HG02970 (cell line): ENCODE measurements around the gene AP5B1.

Experiments used
- ATAC-seq: cut with Tn5 transposase; IDR thresholded peaks from one replicate; pipeline ENCODE4 v1.9.1; 2021; ENCODE audit warnings: mild to moderate bottlenecking, moderate library complexity, moderate number of reproducible peaks; ENCODE audit not compliant: unreplicated experiment, low FRiP score

Gene AP5B1

DNA sequence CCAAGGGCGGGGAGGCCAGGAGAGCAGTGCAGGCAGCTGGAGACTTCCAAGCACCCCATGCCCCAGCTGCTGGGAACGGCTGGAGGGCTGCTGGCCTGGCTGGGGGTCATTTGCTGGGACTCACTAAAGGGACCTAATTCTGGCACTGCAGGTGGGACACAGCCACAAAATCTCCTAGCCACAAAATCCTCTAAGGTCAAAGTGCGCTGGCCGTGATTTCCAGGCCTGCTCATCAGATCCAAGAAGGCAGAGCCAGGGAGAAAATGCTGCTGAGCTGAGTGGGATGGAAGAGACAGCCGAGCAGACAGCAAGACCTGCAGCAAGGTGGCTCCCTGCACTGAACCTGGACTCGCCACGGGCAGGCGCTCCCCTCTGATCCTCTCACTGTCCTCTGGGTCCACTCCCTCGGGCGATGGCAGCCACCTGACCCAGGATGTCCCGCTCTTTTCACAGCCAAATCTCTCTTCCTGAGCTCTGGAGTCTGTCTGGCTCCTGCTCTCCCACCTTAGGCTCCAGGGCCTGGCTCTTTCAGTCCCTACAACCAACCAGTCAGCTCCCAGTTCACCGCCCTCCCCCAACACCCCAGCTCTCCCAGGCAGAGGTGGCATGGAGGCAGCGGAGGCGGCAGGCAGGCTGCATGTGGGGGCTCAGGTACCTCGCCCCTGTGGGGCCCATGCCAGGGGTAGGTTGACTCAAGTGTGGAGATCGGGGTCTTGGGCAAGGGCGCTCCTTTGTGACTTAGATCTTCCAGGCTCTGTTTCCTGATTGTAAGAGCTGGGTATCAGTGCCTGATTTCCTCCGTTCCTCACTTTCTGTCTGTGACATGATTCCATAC, 20.6 kb upstream of the AP5B1 start:
- no peak for ATAC-seq

DNA sequence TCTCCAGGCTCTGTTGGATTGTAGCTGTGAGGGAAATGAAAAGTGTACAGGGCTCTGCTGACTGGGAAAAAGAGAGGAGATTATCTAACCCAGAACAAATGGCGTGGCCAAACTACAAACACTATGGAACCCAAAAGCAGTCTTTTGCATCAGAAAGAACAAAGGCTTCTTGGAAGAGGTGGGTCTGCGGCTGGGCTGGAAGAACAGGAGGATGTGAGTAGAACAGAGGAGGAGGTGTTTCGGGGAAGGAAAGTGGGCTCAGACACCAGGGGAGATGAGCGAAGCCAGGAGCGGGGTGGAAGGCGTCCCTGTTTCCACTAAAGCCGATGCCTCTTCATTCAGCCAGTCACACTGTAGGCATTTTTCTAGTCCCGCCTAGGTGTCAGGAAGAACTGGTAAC, 18.1 kb upstream of the AP5B1 start:
- no peak for ATAC-seq

DNA sequence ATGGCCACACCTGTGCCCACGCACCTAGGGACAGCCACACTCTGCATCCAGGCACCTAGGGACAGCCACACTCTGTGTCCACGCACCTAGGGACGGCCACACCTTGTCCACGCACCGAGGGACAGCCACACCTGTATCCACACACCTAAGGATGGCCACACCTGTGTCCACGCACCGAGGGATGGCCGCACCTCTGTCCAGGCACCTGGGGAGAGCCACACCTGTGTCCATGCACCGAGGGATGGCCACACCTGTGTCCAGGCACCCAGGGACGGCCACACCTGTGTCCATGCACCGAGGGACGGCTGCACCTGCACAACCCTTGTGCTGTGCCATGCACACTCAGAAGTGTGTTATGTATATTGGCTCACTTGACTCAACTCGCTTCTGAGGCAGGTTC, 16.9 kb upstream of the AP5B1 start:
- ATAC-seq: no peak

DNA sequence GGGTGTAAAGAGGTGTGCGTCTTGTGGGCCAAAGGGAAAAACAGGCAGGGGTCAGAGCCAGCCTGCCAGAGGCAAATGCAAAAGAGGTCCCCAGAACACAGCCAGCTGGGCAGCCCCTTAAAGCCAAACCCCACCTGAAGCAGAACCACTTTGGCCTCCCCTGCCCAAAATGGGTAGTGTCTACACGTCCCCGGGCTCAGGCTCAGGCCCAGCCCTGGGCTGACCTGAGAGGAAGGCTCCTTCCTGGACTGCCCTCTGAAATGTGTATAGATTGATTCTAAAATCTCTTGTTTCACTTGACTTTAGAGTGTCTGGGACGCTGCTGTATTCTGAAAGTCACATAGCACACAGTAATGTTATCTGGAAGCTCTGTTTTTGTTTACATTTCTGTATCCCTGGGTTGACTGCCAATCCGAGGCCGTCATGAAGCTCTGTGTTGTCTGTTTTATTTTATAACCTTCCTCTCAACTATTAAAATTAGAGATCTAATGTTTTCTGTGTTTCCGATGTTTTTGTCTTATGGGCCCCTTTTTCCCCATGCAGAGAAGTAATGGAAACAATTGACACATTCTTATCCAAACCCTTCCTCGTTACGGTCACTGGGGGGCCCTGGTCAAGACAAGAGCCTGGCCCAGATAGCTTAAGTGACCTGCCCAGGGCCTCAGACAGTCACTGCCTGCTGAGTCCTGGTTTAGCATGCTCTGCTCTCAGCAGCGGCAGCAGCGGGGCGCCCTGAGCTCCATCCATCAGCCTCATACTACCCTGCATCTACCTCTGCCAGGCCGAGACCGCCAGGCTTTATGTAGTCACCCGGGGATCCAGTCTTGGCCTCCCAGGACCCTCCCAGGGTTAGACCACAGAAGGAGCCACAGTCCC, 16.2 kb upstream of the AP5B1 start:
- no peak for ATAC-seq

DNA sequence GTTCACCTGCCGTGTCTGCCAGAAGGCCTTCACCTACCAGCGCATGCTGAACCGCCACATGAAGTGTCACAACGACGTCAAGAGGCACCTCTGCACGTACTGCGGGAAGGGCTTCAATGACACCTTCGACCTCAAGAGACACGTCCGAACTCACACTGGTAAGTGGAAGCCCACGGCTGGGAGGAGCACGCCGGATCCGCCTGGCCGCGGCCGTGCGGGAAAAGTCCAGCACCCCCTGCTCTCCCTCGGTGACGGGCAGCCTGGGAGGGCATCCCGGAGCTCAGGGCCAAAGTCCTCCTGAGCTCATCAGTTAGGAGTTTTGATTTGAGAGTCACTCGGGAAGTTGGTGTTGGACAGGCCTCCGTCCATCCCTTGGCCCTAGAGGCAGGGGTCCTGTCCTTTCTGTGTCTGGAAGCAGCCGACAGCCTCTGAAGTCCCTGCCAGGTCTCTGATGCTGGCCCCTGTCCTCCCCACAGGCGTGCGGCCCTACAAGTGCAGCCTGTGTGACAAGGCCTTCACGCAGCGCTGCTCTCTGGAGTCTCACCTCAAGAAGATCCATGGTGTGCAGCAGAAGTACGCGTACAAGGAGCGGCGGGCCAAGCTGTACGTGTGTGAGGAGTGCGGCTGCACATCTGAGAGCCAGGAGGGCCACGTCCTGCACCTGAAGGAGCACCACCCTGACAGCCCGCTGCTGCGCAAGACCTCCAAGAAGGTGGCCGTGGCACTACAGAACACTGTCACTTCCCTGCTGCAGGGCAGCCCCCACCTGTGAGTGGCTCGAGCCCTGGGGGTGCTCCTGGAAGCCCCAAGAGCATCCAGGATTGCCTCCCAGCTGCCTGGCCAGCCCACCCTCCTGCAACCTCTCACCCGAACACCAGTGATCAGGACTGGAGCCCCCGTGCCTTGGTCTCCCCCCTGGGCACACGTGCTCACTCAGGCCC, 14.1 kb upstream of the AP5B1 start:
- no peak for ATAC-seq

DNA sequence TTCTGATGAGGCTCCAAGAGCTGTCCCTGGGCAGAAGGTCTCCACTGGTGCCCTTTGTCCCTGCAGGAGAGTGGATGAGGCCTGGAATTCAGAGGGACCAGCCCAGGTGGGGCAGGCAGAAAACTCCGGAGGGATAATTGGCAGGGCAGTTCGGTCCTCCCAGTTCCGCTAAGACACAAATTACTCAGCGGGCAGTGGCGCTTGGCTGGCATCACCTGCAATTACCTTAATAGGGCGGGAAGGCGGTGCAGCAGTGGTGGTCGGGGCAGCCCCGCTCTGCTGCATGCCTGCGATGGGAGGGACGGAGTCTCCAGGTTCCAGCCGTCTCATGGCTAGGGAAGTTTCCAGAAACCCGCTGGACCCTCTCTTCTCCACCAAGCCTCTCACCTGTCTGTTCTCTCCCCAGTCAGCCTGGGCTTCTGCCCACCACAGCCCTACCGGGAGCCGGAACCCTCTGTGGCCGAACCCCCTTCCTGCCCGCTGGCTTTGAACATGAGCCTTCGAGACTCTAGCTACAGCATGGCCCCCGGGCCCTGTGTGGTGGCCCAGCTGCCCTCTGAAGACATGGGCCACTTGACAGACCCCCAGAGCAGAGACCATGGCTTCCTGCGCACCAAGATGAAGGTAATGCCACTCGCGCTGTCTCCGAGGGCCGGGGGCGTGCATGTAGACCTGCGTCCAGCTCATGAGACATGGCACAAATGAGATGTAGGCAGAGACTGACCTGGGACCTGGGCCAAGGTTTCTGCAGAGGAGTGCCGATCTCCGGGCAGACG, 13.0 kb upstream of the AP5B1 start:
- no peak for ATAC-seq

DNA sequence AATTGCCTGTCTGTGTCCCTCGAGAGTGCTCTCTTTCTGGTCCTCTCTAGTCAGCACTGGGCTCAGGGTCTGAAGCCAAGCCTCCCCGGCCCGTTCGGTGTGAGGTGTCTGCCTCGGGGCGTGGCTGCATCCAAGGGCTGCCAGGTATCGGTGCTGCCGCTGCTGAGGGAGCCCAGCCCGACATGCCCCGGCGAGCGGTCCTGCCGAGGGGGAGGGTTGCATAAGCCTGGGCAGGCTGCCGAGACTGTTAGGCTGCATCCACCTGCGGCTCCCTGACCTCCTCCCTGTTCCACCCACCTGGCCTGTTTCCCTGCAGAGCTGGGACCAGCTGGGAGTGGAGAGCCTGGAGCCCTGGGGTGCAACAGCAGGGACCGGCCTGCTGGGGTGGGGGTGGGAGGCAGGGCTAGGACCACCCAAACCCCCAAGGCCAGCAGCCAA, 12.4 kb upstream of the AP5B1 start:
- ATAC-seq: no peak

DNA sequence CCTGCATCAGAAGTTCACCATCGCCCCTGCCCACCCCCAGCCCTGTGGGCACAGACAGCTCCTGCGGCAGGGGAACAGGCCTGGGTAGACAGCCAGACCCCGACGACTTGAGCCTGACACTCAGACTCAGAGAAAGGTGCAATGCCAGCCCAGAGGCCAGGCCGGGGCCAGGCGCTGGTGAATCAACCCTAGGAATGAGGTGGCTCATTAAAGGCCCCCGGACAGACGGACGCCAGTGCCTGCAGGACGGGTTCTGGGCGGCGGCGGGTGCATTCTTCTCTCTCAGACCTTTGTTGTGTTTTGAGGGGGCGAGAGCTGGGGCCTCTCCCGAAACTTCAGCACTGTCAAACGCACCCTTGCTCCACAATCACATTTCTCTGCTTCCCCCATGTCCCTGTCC, 11.7 kb upstream of the AP5B1 start:
- ATAC-seq: no peak

DNA sequence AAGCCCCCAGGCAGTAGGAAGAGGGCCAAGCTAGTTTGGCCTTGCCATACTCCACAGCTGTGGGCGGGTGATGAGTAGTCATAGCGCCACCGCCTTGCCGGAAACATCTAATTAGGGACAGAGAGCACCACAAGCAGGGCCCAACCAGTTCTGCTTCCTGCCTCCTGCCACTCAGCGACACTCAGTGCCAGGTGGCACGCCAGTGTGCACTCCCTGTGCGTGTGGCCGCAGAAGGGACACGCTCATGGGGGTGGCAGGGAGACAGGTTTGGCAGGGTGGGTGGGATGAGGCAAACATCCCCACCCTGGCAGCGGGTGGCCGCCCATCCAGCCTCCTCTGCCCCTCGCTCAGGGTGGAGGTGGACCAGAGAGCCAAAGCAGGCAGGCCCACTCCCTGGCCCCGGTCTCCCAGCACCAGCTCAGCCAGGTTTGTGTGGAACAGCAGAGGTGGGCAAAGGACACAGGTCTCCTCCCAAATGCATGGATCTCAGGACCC, 11.0 kb upstream of the AP5B1 start:
- no peak for ATAC-seq

DNA sequence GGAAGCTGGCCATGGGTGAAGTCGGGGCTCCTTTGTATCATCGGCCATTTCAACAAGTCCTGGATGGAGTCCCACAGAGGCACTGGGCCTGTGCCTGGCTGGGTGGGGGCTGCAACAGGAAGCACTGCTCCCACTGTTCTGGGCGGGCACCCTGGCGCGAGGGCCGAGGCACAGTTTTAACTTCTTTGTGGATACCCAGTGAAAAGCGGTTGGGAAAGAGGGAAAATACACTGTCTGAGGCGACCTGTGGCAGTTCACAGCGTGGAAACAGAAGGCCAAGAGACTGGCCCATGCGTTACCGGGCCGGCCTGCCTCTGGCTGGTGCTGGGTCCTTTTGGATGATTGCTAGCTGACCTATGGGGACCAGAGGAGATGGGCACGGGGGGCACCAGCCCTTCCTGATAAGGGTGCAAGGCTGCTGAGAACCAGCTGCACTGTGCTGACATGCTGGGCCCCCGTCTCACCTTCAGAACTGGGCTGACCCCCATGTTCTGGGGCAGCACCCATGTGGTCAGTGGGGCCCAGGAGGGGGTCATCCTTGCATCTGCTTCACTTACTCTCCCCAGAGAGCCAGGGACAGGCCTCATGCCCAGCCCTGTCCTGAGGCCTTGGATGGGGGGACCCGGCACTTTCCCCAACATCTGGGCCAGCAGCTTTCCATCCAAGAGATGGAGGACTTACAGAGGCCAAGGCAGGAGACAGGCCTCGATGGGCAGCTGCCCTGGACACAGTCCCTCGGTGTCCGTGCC, 10.3 kb upstream of the AP5B1 start:
- no peak for ATAC-seq

DNA sequence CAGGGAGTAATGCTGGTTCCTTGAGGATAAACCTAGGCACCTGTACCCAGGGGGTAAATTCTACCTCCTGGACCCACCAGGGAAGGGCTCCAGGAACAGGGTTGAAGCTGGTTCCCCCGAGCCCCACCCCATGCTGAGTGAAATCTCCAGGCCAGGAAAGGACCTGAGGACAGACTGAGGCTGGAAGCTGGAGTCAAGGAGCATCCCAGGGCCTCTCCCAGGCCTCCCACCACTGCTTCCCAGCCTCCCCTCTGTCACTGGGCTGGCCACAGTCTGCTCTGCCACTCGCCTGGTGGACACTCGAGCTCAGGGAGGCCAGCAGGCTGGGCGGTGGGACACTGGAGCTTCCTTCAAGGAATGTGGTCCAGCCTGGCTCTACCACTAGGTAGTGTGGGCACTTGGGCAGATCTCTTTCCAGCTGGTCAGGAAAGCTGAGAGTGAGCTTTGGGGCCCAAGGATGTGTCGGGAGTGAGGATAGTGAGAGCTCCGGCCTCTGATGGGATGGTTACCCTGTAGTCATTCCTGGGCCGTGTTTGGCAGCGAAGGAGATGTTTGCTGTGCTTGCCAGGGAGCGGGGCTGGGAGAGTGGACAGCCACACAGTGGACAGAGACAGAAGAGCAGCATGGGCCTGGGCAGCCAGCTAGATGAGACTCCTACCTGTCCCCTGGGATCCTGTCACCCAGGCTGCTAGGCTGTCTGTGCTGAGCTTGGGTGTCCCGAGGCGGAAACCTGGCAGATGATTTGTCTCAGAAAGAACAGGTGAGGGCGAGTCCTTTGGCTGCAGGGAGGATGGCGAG, 9.5 kb upstream of the AP5B1 start:
- ATAC-seq: no peak

DNA sequence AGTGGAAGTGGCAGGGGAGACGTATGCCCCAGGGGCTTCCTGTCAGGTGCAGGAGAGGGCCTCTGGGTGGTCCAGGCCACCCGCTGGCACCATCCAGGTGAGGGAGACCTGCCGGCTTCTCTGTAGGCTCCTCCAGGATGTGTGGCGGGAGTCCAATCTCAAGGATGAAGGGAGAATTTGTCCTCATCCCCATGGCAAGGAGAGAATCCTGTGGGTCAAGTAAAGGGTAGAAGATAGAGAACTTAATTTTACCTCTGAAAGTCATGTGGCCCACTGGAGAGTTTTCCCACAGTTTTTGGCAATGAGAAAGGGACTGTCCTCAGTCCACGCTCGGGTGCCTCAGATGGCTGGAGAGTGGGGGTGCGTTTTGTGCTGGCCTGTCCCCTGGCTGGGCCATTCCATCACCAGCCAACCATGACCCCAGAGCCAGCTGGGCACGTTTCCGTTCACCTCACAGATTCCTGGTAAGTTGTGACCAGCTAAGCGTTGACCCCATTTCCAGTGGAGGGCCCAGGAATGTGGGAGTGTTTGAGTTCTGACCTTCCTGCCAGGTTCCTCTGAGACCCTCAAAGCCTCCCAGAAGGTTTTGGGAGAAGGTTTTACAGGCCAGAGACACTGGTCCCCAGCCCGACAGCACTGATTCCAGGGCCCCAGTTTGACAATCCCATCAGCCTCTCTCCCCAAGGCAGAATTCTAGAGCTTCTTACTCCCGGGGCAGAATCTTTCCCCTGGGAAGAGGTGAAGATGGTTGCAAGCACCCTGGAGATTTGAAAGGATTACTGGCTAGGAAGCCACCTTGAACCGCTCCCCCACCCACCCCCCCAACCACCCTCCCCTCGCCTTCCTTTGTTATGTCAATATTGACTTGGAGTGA, 8.7 kb upstream of the AP5B1 start:
- no peak for ATAC-seq

DNA sequence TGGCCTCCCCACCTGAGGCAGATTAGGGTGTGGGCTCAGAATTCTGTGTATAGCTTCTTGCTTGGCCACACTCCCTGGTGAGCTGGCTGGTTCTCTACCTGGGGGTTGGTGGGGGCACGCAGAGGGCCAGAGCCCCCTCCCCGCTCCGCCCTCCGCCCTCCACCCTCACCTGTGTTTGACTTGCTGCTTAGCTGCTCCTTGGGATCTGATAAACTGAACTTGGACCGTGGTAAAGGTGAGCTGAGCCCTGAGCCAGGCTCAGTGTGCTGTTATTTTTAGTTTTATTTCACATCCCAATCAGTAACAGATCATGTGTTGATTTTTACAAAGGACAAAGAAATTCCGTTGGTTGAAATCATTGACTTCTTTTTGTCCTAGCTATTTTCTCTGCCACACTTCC, 8.0 kb upstream of the AP5B1 start:
- ATAC-seq: no peak

DNA sequence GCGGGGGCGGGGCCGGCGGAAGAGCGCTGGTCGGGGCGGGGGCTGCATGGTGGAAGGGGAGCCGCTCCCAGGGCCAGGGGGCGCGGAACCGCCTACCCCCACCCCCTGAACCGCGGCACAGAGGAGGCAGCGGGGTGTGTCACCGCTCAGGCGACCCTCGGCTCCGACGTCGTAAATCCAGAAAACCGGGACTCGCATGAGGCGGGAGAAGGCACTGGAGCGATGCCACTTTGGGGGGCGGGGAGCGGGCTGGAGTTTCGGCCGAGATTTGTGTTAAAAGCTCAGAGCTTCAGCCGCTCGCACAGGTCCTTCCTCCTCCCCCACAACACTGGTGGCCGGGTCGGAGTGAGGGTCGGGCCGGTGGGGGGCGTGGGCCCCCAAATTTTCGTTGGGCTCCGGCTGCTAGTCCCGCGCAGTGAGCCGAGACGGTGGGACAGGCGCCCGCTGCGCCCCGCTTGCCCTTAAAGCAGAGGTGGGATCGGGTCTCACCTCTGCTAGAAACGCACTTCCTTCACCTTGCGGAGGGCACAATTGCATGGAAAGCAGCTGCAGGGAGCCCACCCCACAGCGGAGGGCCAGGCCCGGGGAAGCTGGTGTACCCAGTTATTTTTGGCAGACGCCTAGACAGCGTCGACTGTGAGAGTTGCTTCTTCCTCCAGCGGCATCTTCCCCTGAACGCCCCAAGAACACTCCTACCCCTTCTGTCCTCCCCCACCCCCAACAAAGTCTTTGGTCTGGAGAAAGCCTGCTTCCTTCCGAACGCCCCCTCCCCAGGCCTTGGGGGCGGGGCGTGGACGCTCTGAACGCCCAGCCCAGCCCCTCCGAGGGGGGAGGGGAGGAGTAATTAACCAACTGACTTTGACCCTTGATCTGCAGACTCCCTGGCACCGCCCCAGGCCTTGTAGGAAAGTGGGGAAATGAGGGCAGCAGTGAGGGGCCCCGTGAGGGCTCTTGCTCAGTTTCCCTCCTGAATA, 7.2 kb upstream of the AP5B1 start:
- ATAC-seq: no peak

DNA sequence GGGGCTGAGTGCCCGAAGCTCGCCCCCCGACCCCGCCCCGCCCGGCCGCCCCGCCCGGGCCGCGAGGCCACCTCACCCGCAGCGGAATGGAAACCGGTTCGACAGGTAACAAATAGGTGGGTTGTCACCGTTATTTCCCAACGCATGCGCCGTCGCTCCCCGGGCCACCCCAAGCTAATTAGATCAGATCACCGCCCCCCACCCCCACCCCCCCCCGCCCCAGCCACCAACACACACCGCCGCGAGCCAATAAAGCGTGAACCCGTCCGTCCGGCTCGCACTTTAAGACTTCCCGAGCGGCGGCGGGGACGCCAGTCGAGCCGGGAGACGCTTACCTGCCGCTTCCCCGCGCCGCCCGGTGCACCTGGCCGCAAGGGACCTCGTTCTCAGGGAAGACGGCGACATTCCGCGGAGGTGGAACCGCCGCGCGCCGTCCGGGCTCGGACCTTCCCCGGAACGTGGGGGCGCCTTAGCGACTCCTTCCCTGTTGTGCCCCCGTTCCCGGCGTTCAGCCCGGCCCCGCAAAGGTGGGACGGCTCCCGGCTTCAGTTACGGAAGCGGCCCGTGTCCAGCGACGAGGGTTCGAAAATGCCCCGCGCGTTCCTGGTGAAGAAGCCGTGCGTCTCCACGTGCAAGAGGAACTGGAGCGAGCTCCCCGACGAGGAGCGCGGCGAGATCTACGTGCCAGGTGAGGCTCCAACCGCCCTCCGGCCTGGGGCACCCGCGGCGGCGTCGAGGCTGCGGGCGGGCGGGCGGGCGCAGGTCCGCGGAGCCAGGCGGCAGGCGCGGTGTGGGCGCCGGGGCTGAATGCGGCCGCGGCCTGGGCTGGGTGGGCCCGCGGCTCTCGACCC, 6.2 kb upstream of the AP5B1 start, which contains the start of gene OVOL1:
TSS of gene OVOL1 (plus strand) at position 278 of the 851 bp plus-strand sequence. CDS start at position 589, 311 bp downstream.
- no peak for ATAC-seq
